Epithelial cell of prostate (primary cell): ENCODE measurements around the gene KRTAP5-9.
"Not testable (repeated sequence)": the region's sequence is repeated elsewhere in the genome, so short reads cannot be mapped to it uniquely, and the experiment has no call there.

Source experiments
- DNase-seq: peaks from one replicate; pipeline ENCODE4 v3.0.0-alpha.2; 2011; ENCODE audit warnings: low read depth, low spot score
- H3K27ac ChIP-seq: fragments of 450-650 bp; 2 replicates; pipeline ENCODE4 v1.5.1; 2017; ENCODE audit warnings: mild to moderate bottlenecking

The KRTAP5-9 gene, protein sequence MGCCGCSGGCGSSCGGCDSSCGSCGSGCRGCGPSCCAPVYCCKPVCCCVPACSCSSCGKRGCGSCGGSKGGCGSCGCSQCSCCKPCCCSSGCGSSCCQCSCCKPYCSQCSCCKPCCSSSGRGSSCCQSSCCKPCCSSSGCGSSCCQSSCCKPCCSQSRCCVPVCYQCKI

DNA sequence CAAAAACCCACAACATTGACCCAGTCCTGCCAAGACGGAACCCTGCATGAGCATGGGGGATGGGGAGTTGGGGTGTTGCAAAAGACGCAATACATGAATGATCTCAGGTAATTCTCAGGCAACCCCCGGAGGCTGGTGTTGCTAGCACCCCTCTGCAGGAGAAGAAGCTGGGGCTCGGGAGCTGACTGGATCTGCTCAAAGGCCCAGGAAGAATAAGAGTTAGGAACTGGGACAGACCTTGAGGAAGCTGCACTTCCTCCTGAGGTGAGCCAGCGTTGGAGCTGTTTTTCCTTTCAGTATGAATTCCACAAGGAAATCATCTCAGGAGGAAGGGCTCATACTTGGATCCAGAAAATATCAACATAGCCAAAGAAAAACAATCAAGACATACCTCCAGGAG, at the start of gene KRTAP5-9:
Gene KRTAP5-9, plus strand, starts transcription at position 301 of the 400 bp plus-strand sequence. CDS start 238 bp downstream, outside the sequence.
- DNase-seq, result no peak
- H3K27ac ChIP-seq, result no peak within 1 kb of the TSS

DNA sequence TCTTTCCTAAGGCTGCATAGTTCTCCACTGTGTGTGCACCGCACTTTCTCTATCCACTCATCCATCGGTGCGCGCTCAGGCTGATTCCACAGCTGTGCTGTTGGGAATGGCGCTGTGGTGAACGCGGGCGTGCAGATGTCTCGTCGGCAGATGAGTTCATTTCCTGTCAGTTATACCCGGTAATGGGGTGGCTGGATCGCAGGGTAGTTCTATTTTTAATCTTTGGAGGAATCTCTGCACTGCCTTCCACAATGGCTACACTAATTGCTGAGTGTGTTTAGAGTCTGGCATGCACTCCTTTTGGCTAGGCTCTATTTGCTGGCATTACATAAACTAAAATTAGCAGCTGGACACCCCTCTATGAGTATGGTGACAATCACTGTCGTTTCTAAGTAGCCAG, 49.1 kb upstream of the KRTAP5-9 start:
- H3K27ac ChIP-seq, result no peak overlapping the region
- DNase-seq, result no peak

DNA sequence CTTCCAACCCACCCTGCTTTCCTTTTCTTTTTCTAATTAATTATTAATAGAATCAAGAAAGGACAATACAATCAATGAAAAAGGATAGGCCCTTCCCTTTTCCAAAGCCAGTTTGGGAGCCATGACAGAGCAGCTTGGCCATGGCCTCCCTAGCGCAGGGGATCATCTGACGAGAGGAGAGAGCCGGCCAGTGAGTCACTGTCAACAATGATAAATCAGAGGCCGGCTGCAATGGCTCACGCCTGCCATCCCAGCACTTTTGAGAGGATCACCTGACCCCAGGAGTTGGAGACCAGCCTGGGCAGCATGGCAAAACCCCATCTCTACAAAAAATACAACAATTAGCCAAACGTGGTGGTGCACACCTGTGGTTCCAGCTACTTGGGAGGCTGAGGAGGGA, 48.7 kb upstream of the KRTAP5-9 start:
- H3K27ac ChIP-seq, result no peak overlapping the region
- no peak for DNase-seq

DNA sequence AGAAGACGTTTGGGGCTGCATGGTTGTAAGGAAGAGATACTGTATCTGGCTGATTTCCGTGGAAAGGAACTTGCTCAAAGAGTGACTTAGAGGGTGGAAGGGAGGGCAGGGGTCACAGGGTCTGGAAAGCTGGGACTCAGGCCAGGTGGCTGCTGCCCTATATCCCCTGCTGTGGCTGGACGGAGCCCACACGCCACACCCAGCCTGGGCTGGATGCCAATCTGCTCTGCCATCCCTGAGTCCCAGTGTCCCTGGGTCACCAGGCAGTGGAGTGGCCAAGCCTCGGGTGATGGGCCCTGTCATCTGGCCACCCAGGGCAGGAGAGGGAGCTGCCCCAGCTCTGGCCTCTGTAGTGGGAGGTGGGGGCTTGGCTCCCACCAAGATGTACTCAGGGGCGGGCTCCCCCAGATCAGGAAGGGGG, 47.6 kb upstream of the KRTAP5-9 start:
- no peak overlapping the region for H3K27ac ChIP-seq
- DNase-seq, result no peak

DNA sequence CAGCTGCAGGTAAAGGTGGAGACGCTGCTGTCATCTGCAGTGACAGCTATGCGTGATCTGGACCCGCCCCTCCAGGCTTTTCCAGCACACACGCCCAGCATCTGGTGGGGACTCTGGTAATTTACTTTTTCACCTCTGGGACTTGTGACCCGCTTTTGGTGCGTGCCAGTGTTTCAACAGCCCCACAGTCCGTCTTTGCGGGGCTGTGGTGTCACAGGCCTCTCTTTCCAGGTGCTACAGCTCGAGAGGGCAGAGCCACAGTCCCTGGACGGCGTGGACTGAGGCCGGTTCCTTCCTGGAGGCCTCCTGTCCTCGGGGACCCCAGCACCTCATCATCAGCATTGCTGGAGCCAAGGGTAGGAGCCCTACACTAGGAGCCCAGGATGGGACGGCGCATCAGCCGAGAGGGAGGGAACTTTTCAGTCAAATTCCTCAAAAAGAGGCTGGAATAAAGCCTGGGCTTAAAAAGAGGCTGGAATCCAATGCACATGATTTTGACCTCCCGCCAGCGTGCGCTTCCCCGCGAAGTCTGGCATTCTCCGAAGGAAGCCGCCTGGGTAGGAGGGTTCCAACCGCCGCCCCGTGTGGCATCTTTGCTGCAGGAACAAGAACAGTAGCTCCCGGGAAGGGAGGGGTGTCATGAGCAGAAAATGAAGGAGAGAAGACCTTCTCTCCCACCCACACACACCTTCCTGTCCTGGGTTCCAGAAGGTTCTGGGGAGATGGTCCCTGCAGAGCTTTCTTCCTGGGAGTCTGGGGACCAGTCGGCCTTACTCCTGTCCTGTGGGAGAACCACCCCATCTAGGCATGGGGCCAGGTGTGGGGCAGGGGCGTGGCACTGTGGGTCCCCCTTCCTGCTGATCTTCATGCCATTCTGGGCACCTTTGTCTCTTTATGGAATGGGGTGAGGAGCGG, 46.9 kb upstream of the KRTAP5-9 start:
- DNase-seq, result no peak
- H3K27ac ChIP-seq, result no peak overlapping the region

DNA sequence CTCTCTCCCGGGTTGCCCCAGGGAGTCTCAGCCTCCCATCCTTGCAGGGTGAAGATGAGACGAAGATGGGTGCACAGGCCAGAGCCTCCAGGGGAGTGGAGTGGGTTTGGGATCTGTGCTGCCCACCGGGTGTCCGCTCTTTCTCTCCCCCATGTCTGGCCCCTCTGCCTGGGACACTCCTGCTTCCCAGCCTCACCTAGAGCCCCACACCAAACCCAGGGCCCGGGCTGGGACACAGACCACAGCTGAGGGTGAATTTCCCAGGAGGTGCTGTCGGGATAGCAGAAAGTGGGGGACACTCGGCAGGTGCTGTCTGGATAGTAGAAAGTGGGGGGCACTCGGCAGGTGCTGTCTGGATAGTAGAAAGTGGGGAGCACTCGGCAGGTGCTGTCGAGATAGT, 46.2 kb upstream of the KRTAP5-9 start:
- no peak overlapping the region for H3K27ac ChIP-seq
- no peak for DNase-seq

DNA sequence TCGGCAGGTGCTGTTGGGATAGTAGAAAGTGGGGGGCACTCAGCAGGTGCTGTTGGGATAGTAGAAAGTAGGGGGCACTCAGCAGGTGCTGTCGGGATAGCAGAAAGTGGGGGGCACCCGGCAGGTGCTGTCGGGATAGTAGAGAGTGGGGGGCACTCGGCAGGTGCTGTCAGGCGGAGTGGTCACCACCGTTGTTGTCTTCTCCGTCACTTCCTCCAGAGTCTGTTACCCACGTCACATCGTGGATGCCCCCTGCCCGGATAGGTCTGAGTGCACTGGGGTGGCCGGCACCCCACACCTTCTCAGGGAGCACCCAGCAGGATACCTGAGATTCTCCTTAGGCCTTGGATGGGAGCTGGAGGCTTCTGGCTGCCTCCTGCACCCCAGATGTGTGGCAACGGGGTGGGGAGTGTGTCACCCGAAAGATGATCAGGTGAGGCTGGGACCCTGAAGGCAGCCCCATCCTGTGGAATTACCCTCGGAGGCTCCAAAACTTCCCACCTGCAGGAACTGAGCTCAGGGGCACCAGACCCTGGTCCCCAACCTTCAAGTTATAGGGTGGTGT, 45.3 kb upstream of the KRTAP5-9 start:
- DNase-seq, result no peak
- H3K27ac ChIP-seq, result no peak overlapping the region

DNA sequence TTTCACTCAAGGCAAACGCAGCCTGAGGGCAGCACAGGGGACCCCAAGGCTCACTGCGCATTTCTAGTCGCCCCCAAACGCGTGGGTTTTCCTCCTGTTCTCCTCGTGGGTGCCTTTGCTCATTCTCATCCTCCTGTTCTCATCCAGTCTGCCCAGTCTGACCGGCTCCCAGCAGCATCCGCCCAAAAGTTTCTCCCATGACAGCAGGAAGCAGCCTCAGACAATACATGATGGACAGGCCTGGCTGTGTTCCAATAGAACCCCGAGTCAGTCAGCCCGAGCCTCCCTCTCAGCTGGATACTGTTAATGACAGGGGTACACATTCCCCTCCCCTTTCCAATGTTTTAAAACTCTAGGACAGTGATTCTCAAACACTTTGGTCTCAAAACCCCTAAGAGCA, 43.7 kb upstream of the KRTAP5-9 start:
- no peak overlapping the region for H3K27ac ChIP-seq
- no peak for DNase-seq

DNA sequence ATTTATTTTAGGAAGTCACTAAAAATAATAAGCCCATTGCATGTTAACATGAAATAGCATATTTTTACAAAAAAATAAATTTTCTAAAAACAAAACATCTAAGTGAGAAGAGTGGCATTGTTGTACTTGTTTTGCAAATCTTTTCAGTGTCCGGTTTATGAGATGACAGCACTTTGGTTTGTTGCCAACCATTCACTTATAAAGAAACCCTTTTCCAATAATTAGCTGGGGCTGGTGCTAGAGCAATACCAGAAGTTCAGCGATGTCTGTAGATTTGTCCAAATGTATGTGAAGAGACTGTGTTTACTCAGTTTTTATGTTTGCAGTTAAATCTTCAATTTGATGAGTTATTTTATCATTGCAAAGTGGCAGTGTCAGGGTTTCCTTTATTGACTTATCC, 43.2 kb upstream of the KRTAP5-9 start:
- DNase-seq, result no peak
- H3K27ac ChIP-seq, result no peak overlapping the region

DNA sequence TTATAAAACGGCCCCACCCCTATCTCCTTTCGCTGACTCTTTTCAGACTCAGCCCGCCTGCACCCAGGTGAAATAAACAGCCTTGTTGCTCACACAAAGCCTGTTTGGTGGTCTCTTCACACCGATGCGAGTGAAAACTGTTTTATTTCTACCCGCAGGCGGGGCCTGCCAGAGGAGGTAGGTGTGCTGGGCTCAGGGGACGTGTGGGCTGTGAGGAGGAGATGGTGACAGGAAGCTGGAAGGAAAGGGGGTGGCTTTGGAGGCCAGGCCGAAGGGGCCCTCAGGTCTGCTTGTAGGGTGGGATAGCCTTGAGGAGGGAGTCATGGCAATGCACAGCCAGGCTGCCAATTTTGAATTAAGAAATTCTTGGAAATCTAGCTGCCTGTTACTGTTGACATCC, 42.4 kb upstream of the KRTAP5-9 start:
- no peak overlapping the region for H3K27ac ChIP-seq

DNA sequence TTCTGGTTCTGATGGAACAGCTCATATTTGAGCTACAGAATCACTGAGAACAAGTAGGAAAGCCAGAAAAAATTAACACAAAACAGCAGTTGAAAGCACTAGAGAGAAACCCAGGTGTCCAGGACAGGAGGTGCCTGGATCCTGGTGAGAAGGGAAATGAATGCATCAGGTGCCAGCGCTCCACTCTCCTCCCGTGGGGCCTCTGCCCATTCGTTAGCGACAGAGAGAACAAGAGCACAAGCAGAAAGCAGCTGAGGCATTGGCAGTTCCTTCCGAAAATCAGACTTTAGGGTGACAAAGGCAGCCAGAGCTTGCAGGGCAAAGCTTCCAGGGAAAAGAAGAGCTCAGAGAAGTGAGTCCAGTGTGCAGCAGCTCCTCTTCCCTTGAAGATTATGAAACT, 41.1 kb upstream of the KRTAP5-9 start:
- no peak overlapping the region for H3K27ac ChIP-seq
- DNase-seq, result no peak

More for the DNA sequence above, 42.4 kb upstream of the KRTAP5-9 start:
- DNase-seq, result no peak

DNA sequence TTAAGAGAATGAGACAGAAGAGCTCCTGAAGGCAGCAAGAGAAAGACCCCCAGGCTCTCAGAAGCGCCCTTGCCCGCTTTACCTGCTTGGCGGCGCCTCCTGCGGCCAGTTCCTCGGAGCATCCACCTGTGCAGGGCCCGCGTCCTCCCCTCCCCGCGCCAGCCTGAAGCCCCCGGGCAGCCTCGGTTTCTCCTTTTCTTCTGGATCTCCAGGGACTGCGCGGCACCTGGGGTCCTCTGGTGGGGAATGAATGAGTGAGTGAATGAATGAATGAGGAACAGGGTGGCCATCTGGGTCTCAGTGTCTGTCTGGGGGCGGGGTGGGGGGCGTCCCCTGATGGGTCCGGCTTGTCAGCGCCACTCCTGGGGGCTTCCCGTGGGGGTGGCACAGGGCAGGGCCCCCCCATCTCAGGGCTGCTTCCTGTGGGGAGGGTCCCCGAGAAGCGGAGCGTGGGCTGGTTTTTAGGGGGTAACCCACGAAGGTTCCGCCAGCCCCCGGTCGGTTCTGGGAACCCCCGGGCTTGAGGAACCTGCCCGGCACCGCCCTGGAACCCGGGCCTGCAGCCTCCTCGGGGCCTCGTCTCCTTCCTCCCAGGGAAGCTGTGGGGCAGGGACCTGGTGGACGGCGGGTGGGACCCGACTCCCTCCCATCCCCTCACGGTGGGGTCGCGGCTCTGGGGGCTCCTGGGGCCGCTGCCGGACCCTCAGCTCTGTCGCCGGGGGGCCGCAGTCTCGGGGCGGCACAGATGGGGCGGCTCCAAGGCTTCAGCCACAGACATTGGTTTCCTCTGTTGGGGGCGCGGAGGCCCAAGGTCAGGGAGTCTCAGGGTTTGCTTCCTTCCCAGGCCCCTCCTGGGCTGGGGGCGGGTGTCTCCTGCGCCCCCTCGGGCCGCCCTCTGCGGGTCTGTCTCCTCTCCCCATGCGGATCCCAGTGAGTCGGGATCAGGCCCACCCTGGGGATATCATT, 29.4 kb upstream of the KRTAP5-9 start:
- no peak overlapping the region for H3K27ac ChIP-seq
- no peak for DNase-seq

DNA sequence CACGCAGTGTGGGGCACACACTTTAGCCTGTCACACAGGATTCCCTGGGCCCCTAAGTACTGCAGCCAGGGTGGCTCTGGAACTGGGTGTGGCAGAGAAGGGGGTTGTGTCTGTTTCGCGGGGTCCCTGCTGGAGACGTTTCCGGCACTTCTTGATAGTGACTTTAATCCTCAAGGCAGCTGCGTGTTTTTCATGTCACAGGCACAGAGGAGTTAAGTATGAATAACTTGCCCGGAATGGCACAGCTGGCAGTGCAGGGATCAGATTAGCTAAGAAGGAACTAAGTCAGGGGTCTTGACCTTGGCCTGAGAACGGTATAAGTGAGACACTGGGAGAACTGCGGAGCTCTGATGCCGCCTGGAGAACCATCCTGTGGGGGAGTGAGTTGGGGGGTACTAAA, 28.7 kb upstream of the KRTAP5-9 start:
- DNase-seq, result no peak
- H3K27ac ChIP-seq, result no peak overlapping the region

DNA sequence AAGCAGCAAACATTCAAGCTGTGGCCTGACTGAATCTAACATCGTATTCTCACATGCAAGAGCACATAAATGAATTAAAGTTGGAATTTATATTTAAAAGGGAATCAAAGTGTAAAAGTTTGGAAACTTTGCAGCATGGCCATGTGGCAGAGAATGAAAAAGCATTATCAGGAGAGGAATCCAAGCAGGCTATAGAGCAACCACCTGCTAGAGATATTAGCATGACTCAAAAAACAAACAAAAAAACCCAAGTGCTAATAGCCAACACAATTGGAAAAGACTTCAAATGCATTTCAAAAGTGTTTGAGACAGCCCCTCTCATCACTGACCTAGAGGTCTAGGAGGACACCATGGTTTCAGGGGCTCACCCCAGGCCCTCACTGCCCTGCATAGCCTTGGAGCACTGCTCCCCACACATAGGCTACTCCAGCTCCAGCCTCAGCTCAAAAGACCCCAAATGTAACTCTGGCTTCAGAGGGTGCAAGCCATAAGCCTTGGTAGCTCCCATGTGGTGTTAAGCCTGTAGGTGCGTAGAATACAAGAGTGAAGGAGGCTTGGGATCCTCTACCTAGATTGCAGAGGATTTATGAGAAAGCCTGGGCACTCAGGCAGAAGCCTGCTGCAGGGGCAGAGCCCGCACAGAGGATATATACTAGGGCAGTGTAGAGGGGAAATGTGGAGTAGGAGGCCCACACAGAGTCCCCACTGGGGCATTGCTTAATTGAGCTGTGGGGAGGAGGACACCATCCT, 22.9 kb upstream of the KRTAP5-9 start:
- DNase-seq, result no peak
- no peak overlapping the region for H3K27ac ChIP-seq

DNA sequence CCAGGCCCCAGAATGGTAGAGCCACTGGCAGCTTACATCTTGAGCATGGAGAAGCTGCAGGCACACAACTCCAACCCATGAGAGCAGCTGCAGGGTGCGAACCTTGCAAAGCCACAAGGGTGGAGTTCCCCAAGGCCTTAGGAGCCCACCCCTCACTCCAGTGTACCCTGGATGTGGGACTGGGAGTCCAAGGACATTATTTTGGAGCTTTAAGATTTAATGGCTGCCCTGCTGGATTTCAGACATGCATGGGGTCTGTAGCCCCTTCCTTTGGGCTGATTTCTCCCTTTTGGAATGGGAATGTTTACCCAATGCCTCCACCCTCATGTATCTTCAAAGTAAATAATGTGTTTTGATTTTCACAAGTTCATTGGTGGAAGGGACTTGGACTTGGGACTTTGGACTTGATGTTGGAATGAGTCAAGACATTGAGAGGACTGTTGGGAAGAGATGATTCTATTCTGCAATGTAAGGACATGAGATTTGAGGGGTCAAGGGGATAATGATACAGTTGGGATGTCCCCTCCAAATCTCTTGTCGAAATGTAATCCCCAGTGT, 22.2 kb upstream of the KRTAP5-9 start:
- no peak for DNase-seq
- no peak overlapping the region for H3K27ac ChIP-seq

DNA sequence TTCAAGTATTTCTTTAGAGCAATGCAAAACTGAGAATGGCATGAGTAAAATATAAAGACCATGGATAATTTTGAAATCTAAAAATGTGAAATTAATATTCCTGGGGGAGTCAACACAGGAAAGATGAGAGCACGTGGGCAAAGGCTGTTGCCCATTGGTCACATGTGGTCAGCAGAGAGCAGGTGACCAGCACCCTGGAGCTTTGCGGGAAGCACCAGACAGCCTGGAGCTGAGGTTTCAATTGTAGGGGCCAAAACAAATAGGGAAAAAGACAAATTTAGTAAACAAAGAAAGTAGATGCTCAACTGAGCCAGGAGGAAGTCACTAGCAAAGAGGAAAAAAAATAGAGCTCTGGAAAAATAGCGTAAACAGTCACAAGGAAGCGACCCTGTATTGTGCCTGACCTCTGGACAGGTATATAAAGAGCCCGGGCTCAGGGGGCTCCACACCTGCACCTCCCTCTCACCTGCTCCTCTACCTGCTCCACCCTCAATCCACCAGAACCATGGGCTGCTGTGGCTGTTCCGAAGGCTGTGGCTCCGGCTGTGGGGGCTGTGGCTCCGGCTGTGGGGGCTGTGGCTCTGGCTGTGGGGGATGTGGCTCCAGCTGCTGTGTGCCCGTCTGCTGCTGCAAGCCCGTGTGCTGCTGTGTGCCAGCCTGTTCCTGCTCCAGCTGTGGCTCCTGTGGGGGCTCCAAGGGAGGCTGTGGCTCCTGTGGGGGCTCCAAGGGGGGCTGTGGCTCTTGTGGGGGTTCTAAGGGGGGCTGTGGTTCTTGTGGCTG, 21.2 kb upstream of the KRTAP5-9 start, which contains the start of gene KRTAP5-7:
Gene KRTAP5-7, plus strand, starts transcription at position 472 of the 780 bp plus-strand sequence. Its CDS starts 34 bp downstream, at position 506.
- H3K27ac ChIP-seq, DNase-seq: not testable (repeated sequence)

DNA sequence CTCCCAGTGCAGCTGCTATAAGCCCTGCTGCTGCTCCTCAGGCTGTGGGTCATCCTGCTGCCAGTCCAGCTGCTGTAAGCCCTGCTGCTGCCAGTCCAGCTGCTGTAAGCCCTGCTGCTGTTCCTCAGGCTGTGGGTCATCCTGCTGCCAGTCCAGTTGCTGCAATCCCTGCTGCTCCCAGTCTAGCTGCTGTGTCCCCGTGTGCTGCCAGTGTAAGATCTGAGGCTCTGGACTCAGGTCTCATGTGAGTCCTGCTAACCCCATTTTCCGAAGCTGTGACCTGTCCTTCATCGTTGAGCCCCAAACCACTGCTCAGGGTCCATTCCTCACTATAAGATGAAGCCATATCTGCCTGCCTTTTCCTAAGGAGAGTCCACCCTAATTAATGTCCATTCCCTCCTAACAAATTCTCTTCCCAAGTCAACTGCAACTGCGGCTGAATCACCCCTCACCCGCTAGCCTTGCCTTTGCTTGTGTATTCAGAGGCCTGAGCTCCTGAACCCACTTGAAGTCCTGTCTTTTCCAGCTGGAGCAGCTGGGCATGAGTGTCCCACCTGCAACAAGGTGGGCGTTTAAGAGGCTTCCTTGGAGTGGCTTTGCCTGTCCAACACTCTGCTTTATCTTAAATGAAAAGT, 20.5 kb upstream of the KRTAP5-9 start:
- DNase-seq, result no peak
- H3K27ac ChIP-seq, result no peak overlapping the region

DNA sequence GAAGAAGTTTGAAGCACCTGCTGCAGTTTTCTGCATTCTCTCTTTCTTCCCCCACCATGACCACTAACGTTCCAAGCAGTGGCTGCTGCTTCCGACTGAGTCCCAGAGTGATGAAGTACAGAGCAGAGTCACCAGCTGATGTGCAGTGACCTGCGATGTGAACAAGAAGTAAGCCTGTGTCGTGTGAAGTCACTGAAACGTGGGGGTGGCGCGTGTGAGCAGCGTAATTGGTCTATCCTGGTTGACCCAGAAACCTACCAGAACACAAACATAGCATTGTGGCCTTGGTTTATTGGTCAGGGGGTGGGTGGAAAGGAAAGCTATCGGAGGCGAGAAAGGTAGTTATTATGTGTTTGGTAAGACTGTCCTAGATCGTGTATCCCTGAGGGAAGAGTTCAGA, 17.6 kb upstream of the KRTAP5-9 start:
- no peak overlapping the region for H3K27ac ChIP-seq
- DNase-seq, result no peak
